Measurements from ENCODE around the gene DUT.

GRCh38 chr15:48355377-48355776 lies 24.1 kb downstream of the DUT start:
- no peak for TF ChIP-seq CTCF (IDR thresholded peaks at IDR 0.05 in 2 of 3, conservative IDR thresholded peaks at IDR 0.05 in 1 of 3; ENCODE audit: borderline replicate concordance in 1 of 3, insufficient read depth in 1 of 3, low read depth in 2 of 3, low read length in 2 of 3)
- no peak for TF ChIP-seq YY1 (IDR thresholded peaks at IDR 0.05; ENCODE audit: extremely low read depth, insufficient replicate concordance, low read depth, low read length)
- TF ChIP-seq CEBPB (IDR thresholded peaks at IDR 0.05; ENCODE audit: low read depth): no peak
- TF ChIP-seq POLR2A (IDR thresholded peaks at IDR 0.05; ENCODE audit: borderline replicate concordance, extremely low read depth, insufficient read depth, insufficient read length): no peak
- TF ChIP-seq EZH2phosphoT487 (IDR thresholded peaks at IDR 0.05; ENCODE audit: borderline replicate concordance): no peak
- no peak for TF ChIP-seq EZH2 (IDR thresholded peaks at IDR 0.05)
- no peak for TF ChIP-seq ZNF274 (IDR thresholded peaks at IDR 0.05; ENCODE audit: low read depth, low read length)
- TF ChIP-seq JUND (IDR thresholded peaks at IDR 0.05): no peak
- TF ChIP-seq ZFX (IDR thresholded peaks at IDR 0.05): no peak
- TF ChIP-seq SP1 (IDR thresholded peaks at IDR 0.05; ENCODE audit: low read depth): no peak
- TF ChIP-seq FOSL1 (IDR thresholded peaks at IDR 0.05; ENCODE audit: low read depth): no peak
- TF ChIP-seq POLR2AphosphoS5 (IDR thresholded peaks at IDR 0.05; ENCODE audit: low read depth, low read length): no peak
- no peak for TF ChIP-seq ZBTB33 (IDR thresholded peaks at IDR 0.05; ENCODE audit: extremely low read depth, insufficient replicate concordance, low read length)
- no peak for TF ChIP-seq EGR1 (IDR thresholded peaks at IDR 0.05; ENCODE audit: low read depth)
